ENCODE results near the gene UST.

GRCh38 chr6:149008741-149009140 is 261.9 kb downstream of the UST start:
- TF ChIP-seq POLR2AphosphoS5 (IDR thresholded peaks at IDR 0.05) (no peak), TAF1 (IDR thresholded peaks at IDR 0.05; ENCODE audit: low read depth) (no peak), CTCF (IDR thresholded peaks at IDR 0.05; ENCODE audit: poor library complexity, severe bottlenecking) (no peak), EZH2 (IDR thresholded peaks at IDR 0.05; ENCODE audit: borderline replicate concordance, insufficient read depth, low read length, poor library complexity, severe bottlenecking) (no peak), EP300 (conservative IDR thresholded peaks at IDR 0.05; ENCODE audit: poor library complexity, severe bottlenecking) (no peak), SMC3 (conservative IDR thresholded peaks at IDR 0.05; ENCODE audit: poor library complexity) (no peak), RAD21 (conservative IDR thresholded peaks at IDR 0.05) (no peak), REST (IDR thresholded peaks at IDR 0.05; ENCODE audit: borderline replicate concordance) (no peak)
